Fibroblast of skin of scalp (primary cell): ENCODE data around the gene GALNT7.

Experiments
- DNase-seq: peaks from one replicate; pipeline ENCODE4 v3.0.0-alpha.2; 2013

Gene GALNT7

DNA sequence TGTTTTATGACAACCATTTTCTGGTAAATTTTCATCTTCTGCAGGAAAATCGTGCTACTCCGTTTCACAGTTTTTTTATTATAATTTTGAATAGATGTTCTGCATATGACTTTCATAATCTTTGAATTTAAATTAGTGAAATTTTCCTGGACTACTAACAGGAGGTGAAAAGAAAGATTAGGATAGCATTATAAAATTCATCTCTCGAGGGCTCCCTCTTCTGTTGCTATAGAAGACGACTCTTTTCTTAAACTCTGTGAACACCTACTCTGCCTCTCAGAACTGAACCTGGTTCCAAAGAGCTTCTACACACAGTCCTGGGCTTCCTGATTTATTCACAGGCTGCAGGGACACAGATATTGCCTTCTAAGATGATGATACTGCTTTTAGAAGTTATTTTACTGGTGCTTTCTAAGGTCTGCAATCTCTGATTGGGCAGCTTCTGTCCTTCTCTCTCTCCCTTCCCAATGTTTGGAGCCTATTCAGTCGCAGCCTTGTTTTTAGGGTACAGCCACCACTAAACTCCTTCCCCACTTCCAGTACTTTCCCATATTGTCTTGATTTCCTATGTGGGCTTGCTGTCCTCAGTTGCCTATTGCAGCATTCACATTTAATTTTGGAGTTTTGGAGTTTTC is 192.1 kb downstream of the GALNT7 start:
- DNase-seq, result peak; percentile 23

DNA sequence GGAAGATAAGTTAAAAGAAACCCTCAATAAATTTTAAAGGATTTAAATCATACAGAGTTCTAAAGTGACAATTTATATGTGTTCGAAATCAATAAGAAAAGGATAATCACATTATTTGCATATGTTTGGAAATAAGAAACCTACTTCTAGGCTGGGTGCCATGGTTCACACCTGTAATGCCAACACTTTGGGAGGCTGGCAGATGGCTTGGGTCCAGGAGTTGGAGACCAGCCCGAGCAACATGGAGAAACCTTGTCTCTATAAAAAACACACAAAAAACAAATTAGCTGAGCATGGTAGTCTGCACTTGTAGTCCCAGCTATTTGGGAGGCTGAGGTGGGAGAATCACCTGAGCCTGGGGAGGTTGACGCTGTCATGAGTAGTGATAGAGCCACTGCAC is 194.1 kb downstream of the GALNT7 start:
- DNase-seq, result no peak

- no peak for DNase-seq
These were observed 196.9 kb downstream of the GALNT7 start for GRCh38 chr4:173365359-173365996.

DNA sequence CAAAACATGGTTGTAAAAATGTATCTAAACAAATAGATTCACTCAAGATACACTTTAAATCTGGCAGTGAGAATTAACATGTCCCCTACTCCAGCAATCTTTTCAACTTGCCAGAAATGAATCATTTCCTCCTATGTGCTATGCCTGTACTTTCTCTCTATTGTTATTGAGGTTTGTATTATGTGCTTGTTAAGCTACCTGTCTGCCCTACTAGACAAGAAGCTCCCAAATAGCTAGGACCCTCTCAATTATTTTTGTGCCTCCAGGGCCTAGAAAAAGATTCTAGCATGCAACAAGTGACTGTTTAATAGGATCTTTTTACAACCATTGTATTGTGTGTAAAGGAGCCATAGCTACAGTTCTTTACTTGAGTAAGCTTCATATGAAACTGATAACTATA is 198.7 kb downstream of the GALNT7 start:
- no peak for DNase-seq

DNA sequence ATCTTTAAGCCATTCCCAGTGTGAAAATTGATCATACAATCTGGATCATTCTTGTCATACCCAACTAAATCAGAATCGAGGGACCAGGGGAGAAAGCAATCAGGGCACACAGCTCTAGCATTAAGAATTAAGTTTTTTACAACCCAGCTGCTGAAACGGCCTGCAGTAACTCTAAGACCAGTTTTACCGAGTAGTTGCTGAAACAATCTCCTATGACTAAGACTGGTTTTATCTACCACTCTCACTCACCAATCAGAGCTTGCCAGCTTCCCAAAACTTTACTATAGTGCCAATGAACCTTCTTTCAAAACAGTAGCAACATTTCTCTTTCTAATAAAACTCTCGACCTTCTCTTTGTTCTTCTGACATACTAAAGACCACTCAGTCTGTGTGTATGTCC is 199.3 kb downstream of the GALNT7 start:
- peak; percentile 7 for DNase-seq

- DNase-seq, result no peak
These were observed 201.5 kb downstream of the GALNT7 start for GRCh38 chr4:173370130-173370476.

GRCh38 chr4:173370477-173371291 is 202.1 kb downstream of the GALNT7 start, which contains the start of gene SAP30:
Gene SAP30 (plus strand): TSS chr4:173370954. CDS start chr4:173371183, 229 bp downstream.
- DNase-seq, result peak; percentile 99

- DNase-seq, result peak; percentile 75
These were observed 202.9 kb downstream of the GALNT7 start for GRCh38 chr4:173371292-173372192.
